NAMALWA (cell line): ENCODE measurements around the gene EXOSC7.

Source experiments
- DNase-seq: peaks from one replicate; pipeline ENCODE4 v3.0.0-alpha.2; 2015; ENCODE audit warnings: low spot score

The EXOSC7 gene

DNA sequence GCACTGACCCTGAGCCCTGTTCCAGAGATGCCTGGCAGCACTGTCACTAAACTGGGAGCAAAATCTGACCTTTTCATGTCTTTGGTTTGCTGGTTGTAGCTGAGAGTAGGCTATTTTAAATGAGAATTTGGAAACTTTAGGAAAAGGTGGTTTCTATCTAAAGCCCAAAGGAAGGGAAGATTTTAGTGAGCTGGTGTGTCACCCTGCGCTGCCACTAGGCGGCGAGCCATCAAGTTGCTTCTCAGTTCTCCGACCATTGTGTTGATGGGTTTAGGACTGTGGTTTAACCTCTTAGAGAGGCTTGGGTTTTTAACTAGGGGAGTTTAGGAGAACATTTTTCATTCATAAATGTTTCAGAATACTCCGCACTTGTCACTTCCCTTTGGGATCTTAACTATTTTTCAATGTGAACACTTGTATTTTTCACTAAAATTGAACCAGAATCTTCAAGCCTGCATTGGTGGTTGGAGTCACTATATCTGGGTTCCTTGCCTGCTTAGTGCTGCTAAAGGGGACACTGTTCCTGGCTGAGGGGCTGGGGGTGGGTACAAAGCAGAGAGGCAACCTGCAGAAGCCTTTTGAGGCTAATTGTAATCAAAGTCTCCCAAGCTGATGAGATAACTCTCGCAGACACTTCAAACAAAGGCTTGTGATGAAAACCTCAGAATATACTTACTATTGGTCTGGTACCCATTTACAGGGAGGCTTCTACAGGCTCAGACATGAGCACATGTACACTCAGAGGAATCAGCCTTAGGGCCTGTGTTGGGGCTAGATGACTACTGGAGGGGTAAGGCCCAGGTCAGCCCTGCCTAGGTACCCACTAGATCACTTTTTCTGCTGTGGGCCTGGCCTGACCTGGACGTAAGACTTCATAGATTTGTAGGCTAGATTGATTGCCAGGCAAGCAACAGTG is 16.8 kb downstream of the EXOSC7 start:
- DNase-seq, result peak; percentile 32

- DNase-seq, result no peak
Observed at GRCh38 chr3:44993471-44994205, 17.6 kb downstream of the EXOSC7 start.

- DNase-seq, result no peak
Observed at GRCh38 chr3:44995142-44995770, 19.2 kb downstream of the EXOSC7 start.

- no peak for DNase-seq
Observed at GRCh38 chr3:44996556-44996969, 20.5 kb downstream of the EXOSC7 start.

GRCh38 chr3:44999782-45000181 is 23.7 kb downstream of the EXOSC7 start:
- DNase-seq, result no peak

- DNase-seq, result no peak
Observed at GRCh38 chr3:45000823-45001222, 24.8 kb downstream of the EXOSC7 start.

DNA sequence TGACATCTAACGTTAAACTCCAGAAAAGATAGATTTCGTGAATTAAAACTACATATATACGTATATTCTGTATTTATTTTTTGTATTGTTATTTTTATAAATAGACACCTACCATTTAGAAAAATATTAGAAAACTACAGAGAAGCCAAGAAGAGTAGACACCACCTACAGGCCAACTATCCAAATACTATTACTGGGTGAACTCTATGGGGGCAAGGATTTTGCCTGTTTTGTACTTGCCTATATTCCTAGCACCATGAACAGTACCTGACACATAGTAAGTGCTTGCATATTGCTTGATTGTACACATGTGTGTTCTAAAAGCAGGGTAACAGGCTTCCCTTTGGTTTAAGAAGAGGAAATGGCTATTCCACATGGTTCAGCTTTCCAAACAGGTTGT is 25.7 kb downstream of the EXOSC7 start:
- DNase-seq, result no peak

GRCh38 chr3:45002139-45002660 is 26.2 kb downstream of the EXOSC7 start:
- DNase-seq, result no peak

- no peak for DNase-seq
Observed at GRCh38 chr3:45002720-45003119, 26.7 kb downstream of the EXOSC7 start.

- no peak for DNase-seq
Observed at GRCh38 chr3:45003406-45003805, 27.4 kb downstream of the EXOSC7 start.

- no peak for DNase-seq
Observed at GRCh38 chr3:45003859-45004258, 27.8 kb downstream of the EXOSC7 start.

GRCh38 chr3:45007091-45007490 is 31.0 kb downstream of the EXOSC7 start:
- DNase-seq, result no peak

DNA sequence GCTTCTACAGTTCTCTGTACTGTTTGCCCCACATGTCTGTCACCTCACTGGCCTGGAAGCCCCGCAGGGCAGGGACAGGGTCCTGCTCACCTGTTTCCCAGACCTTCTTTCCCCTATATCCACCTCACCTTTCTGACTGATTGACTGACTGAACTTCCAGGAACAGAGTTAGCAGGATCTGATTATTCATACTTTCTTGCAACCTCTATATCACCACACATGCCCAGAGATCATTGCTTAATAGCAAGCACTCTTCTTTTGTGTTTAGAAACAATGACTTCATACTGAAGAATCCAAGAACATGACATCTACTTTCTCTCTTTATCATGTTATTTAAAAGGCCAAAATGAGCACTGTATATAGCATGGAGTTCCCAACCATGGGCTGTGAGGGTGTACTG is 32.1 kb downstream of the EXOSC7 start:
- DNase-seq, result no peak

DNA sequence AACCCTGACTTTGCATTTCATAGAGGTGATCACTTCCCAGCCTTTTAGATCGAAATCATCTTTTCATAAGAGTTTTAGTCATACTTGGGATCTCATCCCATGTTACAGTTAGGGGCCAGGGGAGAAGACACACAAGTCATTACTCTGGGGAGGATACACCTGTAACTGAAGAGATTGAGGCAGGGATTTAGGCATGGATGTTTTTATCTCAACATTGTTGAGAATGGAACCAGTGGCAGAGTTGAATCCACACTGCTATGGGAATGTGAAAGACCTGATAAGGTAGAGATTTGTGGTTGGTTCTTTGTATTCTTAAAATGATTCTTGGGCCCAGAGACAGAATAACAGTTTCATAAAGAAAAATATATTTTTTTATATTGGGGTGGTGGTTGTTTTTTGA is 33.8 kb downstream of the EXOSC7 start:
- DNase-seq, result no peak

- DNase-seq, result no peak
Observed at GRCh38 chr3:45010811-45011333, 34.8 kb downstream of the EXOSC7 start.

DNA sequence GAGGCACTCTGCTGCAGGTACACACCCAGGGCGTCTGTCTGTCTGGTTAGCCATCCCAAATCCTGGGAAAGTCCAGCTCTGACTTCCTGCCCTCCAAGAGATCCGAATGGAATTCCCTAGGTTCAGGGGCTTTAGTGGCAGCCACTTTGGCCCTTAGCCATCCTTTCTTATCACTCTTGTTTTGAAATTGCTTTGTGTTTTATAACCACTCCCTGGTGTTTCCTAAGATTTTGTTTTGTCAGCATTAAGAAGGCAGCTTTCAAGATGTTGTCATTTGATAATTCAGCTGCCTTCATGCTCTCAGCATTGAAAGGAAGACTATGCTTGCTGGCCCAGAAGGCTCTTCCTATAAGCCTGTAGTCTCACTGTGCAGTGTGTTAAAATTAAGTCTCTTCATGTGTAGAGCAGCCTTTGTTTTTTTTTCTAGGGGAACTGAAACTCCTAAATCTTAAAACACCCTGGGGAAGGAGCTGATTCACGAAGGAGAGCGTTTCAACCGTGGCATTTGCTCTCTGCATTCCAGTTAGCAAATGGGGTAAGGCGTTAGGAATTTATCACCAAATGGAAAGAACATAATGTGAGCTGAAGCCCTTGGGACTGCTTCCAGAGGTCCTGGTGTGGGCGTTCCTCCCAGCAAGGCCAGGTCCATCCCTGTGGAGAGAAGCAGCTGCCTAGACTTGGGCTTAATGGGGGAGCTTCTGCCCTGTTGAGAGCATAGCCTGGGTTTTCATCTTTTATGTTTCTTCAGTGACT is 35.9 kb downstream of the EXOSC7 start:
- peak; percentile 16 for DNase-seq

- DNase-seq, result no peak
Observed at GRCh38 chr3:45012577-45012976, 36.5 kb downstream of the EXOSC7 start.

DNA sequence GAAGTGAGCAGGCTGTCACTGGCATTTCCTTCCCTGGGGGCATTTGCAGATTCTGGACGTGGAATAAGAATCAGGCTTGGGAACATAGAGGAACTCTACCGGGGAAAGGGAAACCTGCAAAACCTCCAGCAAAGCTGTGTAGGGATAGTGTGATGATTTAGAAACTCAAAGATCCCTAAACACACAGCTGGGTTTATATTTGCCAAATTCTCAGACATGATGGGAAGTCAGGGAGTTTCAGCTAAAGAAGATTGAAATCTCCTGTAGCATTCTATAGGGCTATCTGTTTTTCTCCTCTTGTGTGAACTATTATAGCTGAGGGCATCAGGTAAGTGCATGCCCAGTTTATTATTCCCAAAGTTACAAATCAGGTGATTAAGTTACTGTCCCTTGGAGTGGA is 40.9 kb downstream of the EXOSC7 start:
- DNase-seq, result no peak

DNA sequence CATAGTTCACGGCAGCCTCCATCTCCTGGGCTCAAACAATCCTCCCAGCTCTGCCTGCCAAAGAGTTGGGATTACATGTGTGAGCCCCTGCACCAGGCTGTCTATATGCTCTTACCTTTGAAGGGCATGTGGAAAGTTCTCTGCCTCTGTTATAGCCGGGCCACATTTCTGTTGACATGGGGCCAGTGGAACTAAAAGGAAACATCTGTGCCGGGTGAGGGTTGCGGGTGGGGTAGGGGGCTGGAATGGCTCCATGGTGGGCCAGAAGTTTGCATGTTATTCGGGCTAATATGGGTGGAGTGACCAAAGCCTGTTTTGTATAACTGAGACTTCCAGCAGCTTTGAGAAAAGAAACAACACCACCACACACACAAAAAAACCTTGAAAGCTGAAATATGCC is 41.8 kb downstream of the EXOSC7 start:
- no peak for DNase-seq

DNA sequence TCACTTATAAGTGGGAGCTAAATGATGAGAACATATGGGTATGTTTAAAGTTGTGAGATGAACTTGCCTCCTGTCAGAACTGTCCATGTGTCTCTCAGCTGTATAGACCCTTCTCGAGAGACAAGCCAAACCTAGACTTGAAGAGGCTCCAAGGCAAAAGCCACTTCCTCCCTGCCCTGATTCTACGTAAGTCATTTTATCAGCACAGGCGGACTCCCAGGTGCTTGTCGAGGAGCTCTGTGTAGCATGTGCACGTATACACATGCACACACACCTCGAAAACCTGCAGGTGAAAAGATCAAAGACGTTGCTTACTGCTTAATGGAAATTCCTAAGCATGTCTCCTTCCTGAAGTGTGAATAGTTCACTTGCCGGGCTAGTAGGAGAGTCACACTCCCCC is 44.5 kb downstream of the EXOSC7 start:
- no peak for DNase-seq

GRCh38 chr3:45021524-45022297 is 45.7 kb downstream of the EXOSC7 start:
- no peak for DNase-seq
